Testis (tissue), 3 donors: Measurements from ENCODE around the gene TADA2A. TPM values are rescaled to one million over a fixed set of nuclear protein-coding genes. Genes with fewer than 3 reads are reported as not detected.

Experiments used
- DNase-seq: peaks from one replicate; pipeline ENCODE4 v3.0.0-alpha.2; 2019
- H3K27ac ChIP-seq, 2 donors: fragments of 200-600 bp; sonication (generic); one replicate each; pipeline ENCODE4 v1.5.1; 2019
- H3K27me3 ChIP-seq: fragments of 200-600 bp; sonication (generic); one replicate; pipeline ENCODE4 v1.5.1; 2019
- H3K36me3 ChIP-seq: fragments of 200-600 bp; sonication (generic); one replicate; pipeline ENCODE4 v1.5.1; 2017; ENCODE audit warnings: low read depth; ENCODE audit errors: missing control alignments
- H3K4me1 ChIP-seq: fragments of 200-600 bp; sonication (generic); one replicate; pipeline ENCODE4 v1.5.1; 2019
- H3K4me3 ChIP-seq, 2 donors: fragments of 200-600 bp; sonication (generic); one replicate each; pipeline ENCODE4 v1.5.1; 2017 to 2019
- H3K9me3 ChIP-seq: fragments of 200-600 bp; sonication (generic); one replicate; pipeline ENCODE4 v1.5.1; 2017
- CTCF ChIP-seq, 3 experiments: fragments of 450-650 bp in 2 of 3; fragments of 200-600 bp in 1 of 3; sonication (generic) in 1 of 3; IDR thresholded peaks; one replicate each; pipeline ENCODE4 v1.5.1; 2016 to 2019; ENCODE audit warnings: antibody characterized with exemption in 3 of 3, mild to moderate bottlenecking in 2 of 3, moderate library complexity in 1 of 3
- POLR2A ChIP-seq: fragments of 450-650 bp; IDR thresholded peaks from one replicate; pipeline ENCODE4 v1.6.1; 2017; ENCODE audit warnings: antibody characterized with exemption, mild to moderate bottlenecking, moderate library complexity
- WGBS, 2 donors: methylation state at CpG; one replicate each; pipeline ENCODE4 v1.1.5; 2018; 5-methylcytosine and 5-hydroxymethylcytosine counted together
- intact Hi-C: fragments of 100-400 bp; cut with DNase I; formaldehyde crosslinking; loops from one replicate; pipeline ENCODE4 v1.15.1; 2023; ENCODE audit warnings: low total_unique reads
- polyA plus RNA-seq: library from polyadenylated mRNA; stranded (reverse); fragments of 350-450 nt; fragmentation: Illumina TruSeq; extraction: RNeasy Lipid Tissue Mini Kit (QIAGEN cat#74804); gene quantifications from one replicate; pipeline ENCODE4 v1.2.3, GENCODE V29; 2014; ENCODE audit warnings: low read depth, low replicate concordance; ENCODE audit not compliant: insufficient read depth
- total RNA-seq, 2 donors: library from RNA; depleted of rRNA; stranded (reverse); fragments of >200 nt; gene quantifications; one replicate each; pipeline ENCODE4 v1.2.3, GENCODE V29; 2016

The TADA2A gene
- total and polyA plus RNA-seq, 3 donors from 2014 or later: 33.5 to 62.8 (median 44.0) TPM

GRCh38 chr17:37500378-37500777 lies 93.7 kb downstream of the TADA2A start:
- H3K4me3 ChIP-seq: no peak overlapping the region
- no peaks in the 10 kb centered on the region for H3K9me3 ChIP-seq
- H3K36me3 ChIP-seq: no peaks in the 10 kb centered on the region
- no peak overlapping the region for H3K27ac ChIP-seq
- no peaks in the 10 kb centered on the region for H3K4me1 ChIP-seq
- TF ChIP-seq CTCF (IDR thresholded peaks at IDR 0.05) (no peak), POLR2A (no peak)
- H3K27me3 ChIP-seq: no peaks in the 10 kb centered on the region
- intact Hi-C loops: no loop called here
- no peak for DNase-seq

GRCh38 chr17:37502009-37502936 lies 95.6 kb downstream of the TADA2A start:
- WGBS, 2 donors: 88% methylated on average over 10 of the region's 10 CpGs
- intact Hi-C loops: no loop called here
- no peak for DNase-seq
- Histone ChIP-seq H3K36me3 (no peaks in the 10 kb centered on the region), H3K4me1 (no peaks in the 10 kb centered on the region), H3K27ac (no peak overlapping the region), H3K9me3 (no peaks in the 10 kb centered on the region), H3K4me3 (no peak overlapping the region), H3K27me3 (no peaks in the 10 kb centered on the region)
- TF ChIP-seq CTCF (IDR thresholded peaks at IDR 0.05) (no peak), POLR2A (no peak)

GRCh38 chr17:37503148-37503547 lies 96.5 kb downstream of the TADA2A start:
- Histone ChIP-seq H3K9me3 (no peaks in the 10 kb centered on the region), H3K27ac (no peak overlapping the region), H3K36me3 (no peaks in the 10 kb centered on the region), H3K4me3 (no peak overlapping the region), H3K27me3 (no peaks in the 10 kb centered on the region), H3K4me1 (no peaks in the 10 kb centered on the region)
- 92% methylated on average over 6 of the region's 6 CpGs for WGBS, 2 donors
- intact Hi-C loops: no loop called here
- no peak for DNase-seq
- TF ChIP-seq CTCF (IDR thresholded peaks at IDR 0.05) (no peak), POLR2A (no peak)

- DNase-seq: no peak
- H3K9me3 ChIP-seq: no peaks in the 10 kb centered on the region
Observed at GRCh38 chr17:37505333-37505732, 98.6 kb downstream of the TADA2A start.

GRCh38 chr17:37506678-37507077 lies 100.0 kb downstream of the TADA2A start:
- no peaks in the 10 kb centered on the region for H3K36me3 ChIP-seq
- no peak overlapping the region for H3K4me3 ChIP-seq
- H3K27me3 ChIP-seq: no peaks in the 10 kb centered on the region
- TF ChIP-seq CTCF (IDR thresholded peaks at IDR 0.05): peak in 2 of 3 experiments; percentile 24 to 30
- no peak for TF ChIP-seq POLR2A
- H3K4me1 ChIP-seq: no peaks in the 10 kb centered on the region
- H3K27ac ChIP-seq: no peak overlapping the region
- no peak for DNase-seq
- 77 to 79% methylated on average over 10 of the region's 10 CpGs for whole genome bisulfite sequencing, 2 donors
- H3K9me3 ChIP-seq: no peaks in the 10 kb centered on the region
- intact Hi-C loops: no loop called here

More at GRCh38 chr17:37505333-37505732, 98.6 kb downstream of the TADA2A start:
- Histone ChIP-seq H3K4me3 (no peak overlapping the region), H3K4me1 (no peaks in the 10 kb centered on the region), H3K27ac (no peak overlapping the region), H3K27me3 (no peaks in the 10 kb centered on the region), H3K36me3 (no peaks in the 10 kb centered on the region)
- WGBS, 2 donors: 78 to 87% methylated on average over 3 of the region's 3 CpGs
- intact Hi-C loops: no loop called here
- TF ChIP-seq POLR2A: no peak
